Rectal smooth muscle tissue (tissue), 1 donor: ENCODE measurements around the gene HNRNPUL1.

Experiments
- H3K27ac ChIP-seq: one replicate; pipeline ENCODE4 v1.7.0; 2013; ENCODE audit warnings: low read depth, low read length, inconsistent platforms
- H3K27me3 ChIP-seq: one replicate; pipeline ENCODE4 v1.7.0; 2013; ENCODE audit warnings: low read length; ENCODE audit not compliant: control insufficient read depth, insufficient read depth
- H3K36me3 ChIP-seq: one replicate; pipeline ENCODE4 v1.7.0; 2013; ENCODE audit warnings: low read length; ENCODE audit not compliant: control insufficient read depth, insufficient read depth
- H3K4me1 ChIP-seq: one replicate; pipeline ENCODE4 v1.7.0; 2013; ENCODE audit warnings: low read length; ENCODE audit not compliant: control insufficient read depth, insufficient read depth
- H3K4me3 ChIP-seq: one replicate; pipeline ENCODE4 v1.7.0; 2013; ENCODE audit warnings: low read length
- H3K9ac ChIP-seq: one replicate; pipeline ENCODE4 v1.7.0; 2013; ENCODE audit warnings: low read length

The HNRNPUL1 gene

DNA sequence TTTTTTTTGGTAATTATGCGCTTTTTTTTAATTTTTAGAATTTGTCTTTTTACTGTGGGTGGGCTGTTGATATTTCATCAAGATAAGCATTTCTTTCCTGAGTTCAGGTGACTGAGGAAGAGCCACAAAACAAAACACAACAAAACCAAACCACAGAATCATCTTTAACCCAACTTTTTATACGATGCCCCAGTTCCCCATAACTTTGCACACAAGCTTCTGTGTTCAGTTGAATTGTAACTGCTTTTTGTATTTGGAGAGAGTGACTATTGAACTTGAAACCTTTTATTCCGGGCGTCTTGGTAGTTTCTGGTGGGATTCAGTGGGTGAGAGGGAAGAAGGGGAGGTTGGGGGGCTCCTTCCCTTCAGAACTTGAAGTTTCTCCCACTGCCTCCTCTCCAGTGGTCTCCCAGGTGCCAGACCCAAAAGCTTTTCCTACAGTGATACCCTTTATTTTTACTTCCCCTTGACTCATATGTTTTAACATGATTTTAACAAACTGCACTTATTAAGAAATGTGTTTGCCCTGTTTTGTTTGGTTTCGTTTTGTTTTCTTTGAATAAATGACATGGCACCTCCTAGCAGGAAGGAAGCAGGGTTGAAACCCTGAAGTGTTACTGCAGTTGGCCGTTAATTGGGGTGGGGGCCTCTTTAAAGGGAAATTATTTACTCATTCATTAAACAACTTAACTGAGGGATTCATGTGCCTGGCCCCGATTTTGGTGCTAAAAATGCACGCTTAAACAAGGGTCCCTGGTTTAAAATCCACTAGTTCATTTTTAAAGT is 43.1 kb downstream of the HNRNPUL1 start:
- Histone ChIP-seq H3K9ac (no peak overlapping the region), H3K4me3 (no peak overlapping the region), H3K27ac (peak overlapping the region; percentile 30), H3K36me3 (peaks cover 40% of the 10 kb centered on the region), H3K27me3 (no peaks in the 10 kb centered on the region), H3K4me1 (peaks cover 15% of the 10 kb centered on the region)

DNA sequence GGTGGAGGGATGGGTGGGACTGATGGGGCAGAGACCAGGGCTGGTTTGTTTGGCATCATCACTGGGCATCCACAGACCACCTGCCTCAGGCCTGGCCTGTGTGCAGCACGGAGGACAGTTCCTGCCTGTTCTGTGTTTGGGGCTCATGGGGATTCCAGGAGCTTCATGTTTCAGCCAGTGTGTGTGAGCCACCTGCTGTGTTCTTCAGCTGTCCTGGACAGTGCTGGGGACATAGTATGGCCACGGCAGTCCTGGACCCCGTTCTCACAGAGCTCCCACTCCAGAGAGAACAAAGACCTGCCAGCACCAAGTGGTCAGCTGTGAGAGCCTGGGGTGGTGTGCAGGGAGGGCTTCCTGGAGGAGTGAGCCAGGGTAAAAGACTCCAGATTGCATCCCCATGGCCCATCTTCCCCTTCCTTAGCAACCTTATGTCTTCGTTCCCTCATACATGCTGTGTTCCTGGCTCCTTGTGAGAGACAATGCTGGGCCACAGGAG is 43.8 kb downstream of the HNRNPUL1 start:
- Histone ChIP-seq H3K4me3 (no peak overlapping the region), H3K27me3 (no peaks in the 10 kb centered on the region), H3K27ac (peak overlapping the region; percentile 30), H3K36me3 (peaks cover 34% of the 10 kb centered on the region), H3K4me1 (peaks cover 15% of the 10 kb centered on the region), H3K9ac (no peak overlapping the region)

DNA sequence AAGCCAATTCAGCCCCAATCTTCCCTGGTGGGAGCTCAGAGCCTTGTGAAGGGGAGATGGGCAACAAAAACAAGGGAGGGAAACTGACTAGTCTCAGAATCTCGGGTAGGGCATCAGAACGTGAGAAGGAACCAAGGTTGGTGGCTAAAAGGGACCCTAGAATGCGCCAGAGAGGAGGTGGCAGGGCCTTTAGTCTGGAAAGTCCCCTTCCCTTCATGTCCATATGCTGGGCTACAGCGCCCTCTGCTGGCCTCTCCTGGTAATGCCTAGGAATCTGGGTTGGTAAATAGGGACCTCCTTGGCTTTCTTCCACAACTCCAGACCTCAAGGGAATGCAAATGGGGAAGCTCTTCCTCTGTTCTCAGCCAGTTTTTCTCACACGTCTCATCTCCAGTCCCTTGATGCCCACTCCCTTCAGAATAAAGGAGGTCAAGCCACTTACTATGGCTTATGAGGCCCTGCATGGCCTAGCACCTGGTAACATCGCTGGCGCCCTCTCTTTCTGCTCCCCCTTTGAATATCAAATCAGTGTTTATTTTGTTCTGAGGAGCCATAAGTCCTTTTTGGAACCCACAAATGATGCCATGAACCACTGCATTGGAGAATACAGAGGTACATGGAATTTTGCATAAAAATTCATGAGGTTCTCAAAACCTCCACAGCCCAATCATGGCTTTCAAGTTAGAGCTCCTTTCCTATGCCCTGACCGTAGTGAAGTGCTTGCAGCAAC is 44.4 kb downstream of the HNRNPUL1 start:
- no peaks in the 10 kb centered on the region for H3K27me3 ChIP-seq
- H3K4me3 ChIP-seq: peak overlapping the region; percentile 97
- H3K36me3 ChIP-seq: peaks cover 32% of the 10 kb centered on the region
- no peak overlapping the region for H3K9ac ChIP-seq
- peak overlapping the region; percentile 97 for H3K27ac ChIP-seq
- H3K4me1 ChIP-seq: peaks cover 15% of the 10 kb centered on the region

DNA sequence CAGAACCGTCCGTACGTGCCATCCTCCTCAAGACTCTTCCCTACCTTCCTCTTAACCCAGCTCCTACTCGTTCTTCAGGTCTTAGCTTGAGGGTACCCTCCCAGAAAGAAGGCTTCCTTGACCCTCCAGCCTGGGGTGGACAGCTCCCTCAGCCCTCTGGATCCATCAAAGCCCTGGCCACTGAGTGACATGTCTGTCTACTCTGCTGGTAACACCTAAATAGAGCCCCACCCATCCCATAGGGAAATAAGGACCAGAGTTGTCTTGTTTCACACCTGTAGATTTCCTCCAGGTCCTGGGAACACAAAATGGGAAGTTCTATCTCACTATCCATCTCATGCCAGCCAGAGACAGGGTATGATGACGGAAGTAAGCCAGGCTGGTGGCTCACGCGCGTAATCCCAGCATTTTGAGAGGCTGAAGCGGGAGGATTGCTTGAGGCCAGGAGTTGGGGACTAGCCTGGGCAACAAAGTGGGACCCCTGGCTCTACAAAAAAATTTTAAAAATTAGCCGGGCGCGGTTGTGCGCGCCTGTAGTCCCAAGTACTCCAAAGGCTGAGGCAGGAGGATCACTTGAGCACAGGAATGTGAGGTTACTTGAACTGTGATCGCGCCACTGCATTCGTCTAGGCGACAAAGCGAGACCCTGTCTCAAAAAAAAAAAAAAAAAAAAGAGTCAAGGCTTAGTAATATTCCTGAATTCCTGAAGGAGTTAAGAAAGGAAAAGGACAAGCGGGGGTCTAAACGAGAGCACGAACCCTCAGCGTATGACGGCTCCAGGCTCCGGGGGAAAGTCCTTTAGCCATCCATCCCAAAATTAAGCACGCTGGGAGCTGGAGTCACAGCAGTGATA is 45.2 kb downstream of the HNRNPUL1 start:
- Histone ChIP-seq H3K27ac (peak overlapping the region; percentile 97), H3K9ac (peak overlapping the region; percentile 98), H3K4me3 (peak overlapping the region; percentile 97), H3K36me3 (peaks cover 25% of the 10 kb centered on the region), H3K4me1 (peaks cover 15% of the 10 kb centered on the region), H3K27me3 (no peaks in the 10 kb centered on the region)

DNA sequence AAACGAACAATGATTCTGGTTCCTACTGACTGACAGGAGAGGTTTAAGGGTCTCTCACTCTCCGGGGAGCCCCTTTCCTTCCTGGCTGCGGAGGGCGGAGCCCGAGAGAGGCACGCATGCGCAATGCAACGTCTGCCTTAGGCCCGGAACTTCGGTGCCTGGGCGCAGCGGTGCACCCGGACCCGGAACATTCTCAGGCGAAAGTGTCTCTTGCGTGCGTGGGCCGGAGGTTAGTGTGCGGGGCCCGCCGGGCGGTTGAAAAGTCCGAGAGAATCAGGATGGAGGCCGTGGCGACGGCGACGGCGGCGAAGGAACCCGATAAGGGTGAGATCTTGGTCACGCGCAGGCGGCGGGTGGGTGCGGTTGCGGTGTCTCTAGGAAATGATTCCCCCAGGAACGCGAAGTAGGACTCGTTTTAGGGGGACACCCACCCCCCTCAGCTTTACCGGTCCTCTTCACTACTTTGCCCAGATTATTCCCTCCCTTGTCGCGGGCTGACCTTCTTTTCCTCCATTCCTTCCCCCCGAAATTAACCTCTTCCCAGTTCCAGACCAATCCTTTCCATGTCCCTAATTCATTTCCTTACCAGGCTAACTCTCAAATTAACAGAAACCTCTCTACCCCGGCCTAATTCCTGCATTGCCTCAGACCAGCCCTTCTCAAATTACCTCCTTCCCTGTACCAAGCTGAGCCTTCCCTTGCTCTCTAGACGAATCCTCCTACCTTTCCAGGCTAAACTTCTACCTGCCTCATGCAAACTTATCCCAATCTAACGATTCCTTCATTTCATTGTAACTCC is 46.1 kb downstream of the HNRNPUL1 start, which contains the start of gene CCDC97:
Gene CCDC97, plus strand, starts transcription at position 140 of the 799 bp plus-strand sequence. Its CDS starts 139 bp downstream, at position 279.
- Histone ChIP-seq H3K4me1 (peaks cover 15% of the 10 kb centered on the region), H3K27me3 (no peaks in the 10 kb centered on the region), H3K27ac (peak within 1 kb of the TSS; percentile 97), H3K36me3 (peaks cover 18% of the 10 kb centered on the region), H3K9ac (peak within 1 kb of the TSS; percentile 98), H3K4me3 (peak within 1 kb of the TSS; percentile 97)

DNA sequence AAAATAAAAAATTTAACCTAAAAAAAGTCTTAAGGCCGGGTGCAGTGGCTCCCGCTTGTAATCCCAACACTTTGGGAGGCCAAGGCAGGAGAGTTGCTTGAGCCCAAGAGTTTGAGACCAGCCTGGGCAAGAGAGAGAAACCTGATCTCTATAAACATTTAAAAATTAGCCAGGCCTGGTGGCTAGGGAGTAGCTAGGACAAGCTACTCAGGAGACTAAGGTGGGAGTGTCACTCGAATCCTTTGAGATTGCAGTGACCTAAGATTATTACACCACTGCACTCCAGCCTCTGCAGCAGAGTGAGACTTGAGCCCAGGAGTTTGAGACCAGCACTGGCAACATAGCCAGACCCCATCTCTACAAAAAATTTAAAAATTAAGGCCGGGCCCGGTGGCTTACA is 46.9 kb downstream of the HNRNPUL1 start:
- no peak overlapping the region for H3K9ac ChIP-seq
- no peaks in the 10 kb centered on the region for H3K27me3 ChIP-seq
- H3K27ac ChIP-seq: no peak overlapping the region
- peaks cover 15% of the 10 kb centered on the region for H3K4me1 ChIP-seq
- peaks cover 14% of the 10 kb centered on the region for H3K36me3 ChIP-seq
- peak overlapping the region; percentile 97 for H3K4me3 ChIP-seq

DNA sequence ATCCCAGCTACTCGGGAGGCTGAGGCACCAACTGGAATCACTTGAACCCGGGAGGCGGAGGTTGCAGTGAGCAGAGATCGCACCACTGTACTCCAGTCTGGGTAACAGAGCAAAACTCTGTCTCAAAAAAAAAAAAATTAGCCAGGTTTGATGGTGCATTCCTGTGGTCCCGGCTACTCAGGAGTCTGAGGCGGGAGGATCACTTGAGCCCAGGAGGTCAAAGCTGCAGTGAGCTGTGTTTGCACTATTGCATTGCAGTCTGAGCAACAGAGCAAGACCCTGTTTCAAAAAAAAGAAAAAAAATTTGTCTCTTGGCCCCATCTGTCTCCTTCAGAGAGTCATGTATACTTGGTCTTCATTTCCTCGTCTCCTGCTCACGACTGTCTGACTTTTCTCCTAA is 47.4 kb downstream of the HNRNPUL1 start:
- H3K36me3 ChIP-seq: peaks cover 14% of the 10 kb centered on the region
- H3K9ac ChIP-seq: no peak overlapping the region
- no peak overlapping the region for H3K4me3 ChIP-seq

DNA sequence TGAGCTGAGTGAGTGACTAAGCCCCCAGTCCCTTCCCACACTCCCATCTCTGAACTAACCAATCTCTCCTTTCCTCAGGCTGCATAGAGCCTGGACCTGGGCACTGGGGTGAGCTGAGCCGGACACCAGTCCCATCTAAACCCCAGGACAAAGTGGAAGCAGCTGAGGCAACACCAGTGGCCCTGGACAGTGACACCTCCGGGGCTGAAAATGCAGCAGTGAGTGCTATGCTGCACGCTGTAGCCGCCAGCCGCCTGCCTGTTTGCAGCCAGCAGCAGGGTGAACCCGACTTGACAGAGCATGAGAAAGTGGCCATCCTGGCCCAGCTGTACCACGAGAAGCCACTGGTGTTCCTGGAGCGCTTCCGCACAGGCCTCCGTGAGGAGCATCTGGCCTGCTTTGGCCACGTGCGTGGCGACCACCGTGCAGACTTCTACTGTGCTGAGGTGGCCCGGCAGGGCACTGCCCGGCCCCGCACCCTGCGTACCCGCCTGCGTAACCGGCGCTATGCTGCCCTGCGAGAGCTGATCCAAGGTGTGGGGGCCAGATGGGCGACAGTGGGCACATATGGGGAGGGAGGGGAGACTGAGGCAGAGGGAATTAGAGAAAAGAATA is 52.2 kb downstream of the HNRNPUL1 start:
- Histone ChIP-seq H3K4me1 (no peaks in the 10 kb centered on the region), H3K27ac (no peak overlapping the region), H3K36me3 (peaks cover 43% of the 10 kb centered on the region), H3K9ac (no peak overlapping the region), H3K4me3 (no peak overlapping the region), H3K27me3 (no peaks in the 10 kb centered on the region)

More for the DNA sequence above, 47.4 kb downstream of the HNRNPUL1 start:
- Histone ChIP-seq H3K4me1 (peaks cover 15% of the 10 kb centered on the region), H3K27me3 (no peaks in the 10 kb centered on the region), H3K27ac (no peak overlapping the region)

DNA sequence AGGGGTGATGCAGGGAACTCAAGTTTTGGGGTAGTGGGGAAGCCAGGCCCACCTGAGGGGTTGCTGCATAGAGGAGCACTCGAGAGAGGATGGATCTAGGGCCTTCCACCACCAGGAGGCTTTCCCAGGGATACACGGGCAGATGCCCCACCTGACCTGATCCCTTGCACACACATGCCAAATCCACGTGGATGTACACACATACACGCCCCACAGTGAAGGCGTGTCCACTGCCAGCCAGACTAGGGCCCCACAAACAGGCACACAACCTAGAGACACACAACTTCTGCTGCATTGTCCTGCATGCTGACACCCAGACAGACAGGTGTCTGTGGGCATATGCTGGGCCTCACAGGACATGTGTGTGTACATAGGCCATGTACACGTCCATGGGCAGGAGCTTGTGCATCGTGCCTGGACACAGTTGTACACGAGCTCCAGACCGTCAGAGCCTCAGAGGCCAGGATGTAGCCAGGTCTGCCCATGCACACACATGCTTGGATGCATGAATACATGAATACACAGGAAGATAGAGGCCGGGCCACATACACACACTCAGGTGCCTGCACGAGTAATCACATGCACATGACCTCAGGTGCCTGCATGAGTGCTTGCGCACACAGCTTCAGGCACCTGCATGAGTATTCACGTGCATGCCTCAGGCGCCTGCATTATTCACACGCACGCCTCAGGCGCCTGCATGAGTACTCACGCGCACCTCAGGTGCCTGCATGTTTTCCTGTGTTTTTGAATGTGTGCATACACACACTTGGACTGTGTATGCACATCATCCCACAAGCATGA is 54.7 kb downstream of the HNRNPUL1 start:
- H3K36me3 ChIP-seq: peaks cover 42% of the 10 kb centered on the region
- H3K27ac ChIP-seq: no peak overlapping the region
- peaks cover 13% of the 10 kb centered on the region for H3K4me1 ChIP-seq
- H3K9ac ChIP-seq: no peak overlapping the region
- no peak overlapping the region for H3K4me3 ChIP-seq
- H3K27me3 ChIP-seq: no peaks in the 10 kb centered on the region

DNA sequence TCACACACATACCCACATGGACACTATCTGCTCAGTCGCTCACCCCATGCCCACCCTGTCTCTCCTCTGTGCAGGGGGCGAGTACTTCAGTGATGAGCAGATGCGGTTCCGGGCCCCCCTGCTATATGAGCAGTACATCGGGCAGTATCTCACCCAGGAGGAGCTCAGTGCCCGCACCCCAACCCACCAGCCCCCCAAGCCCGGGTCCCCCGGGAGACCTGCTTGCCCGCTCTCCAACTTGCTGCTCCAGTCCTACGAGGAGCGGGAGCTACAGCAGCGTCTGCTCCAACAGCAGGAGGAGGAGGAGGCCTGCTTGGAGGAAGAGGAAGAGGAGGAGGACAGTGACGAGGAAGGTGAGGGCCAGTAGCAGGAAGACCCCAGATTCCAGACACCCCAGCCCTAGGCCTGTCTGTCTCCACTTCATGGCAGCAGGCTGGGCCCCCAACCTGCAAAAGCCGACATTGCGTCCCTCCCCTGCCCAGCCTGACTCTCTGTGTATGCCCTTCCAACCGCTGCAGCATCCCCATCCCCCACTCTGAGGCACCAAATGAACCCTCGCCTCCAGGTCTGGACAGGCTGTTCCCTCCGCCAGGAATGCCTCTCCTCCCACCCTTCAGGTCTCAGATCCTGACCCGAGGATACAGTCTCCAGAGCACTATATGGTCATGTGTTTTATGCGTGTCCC is 55.5 kb downstream of the HNRNPUL1 start:
- Histone ChIP-seq H3K9ac (no peak overlapping the region), H3K27ac (no peak overlapping the region), H3K4me3 (no peak overlapping the region), H3K36me3 (peaks cover 40% of the 10 kb centered on the region), H3K27me3 (no peaks in the 10 kb centered on the region), H3K4me1 (peaks cover 16% of the 10 kb centered on the region)
